OCI-LY1 (cell line): ENCODE data around the gene GNRH2.

ENCODE experiments used
- EZH2 ChIP-seq: fragments of 200-600 bp; sonication (generic), shearing (Covaris generic); IDR thresholded peaks from 2 replicates; pipeline ENCODE4 v1.8.0; 2017; ENCODE audit warnings: borderline replicate concordance, mixed run types, mild to moderate bottlenecking, antibody characterized with exemption, low read length, moderate library complexity, mixed read lengths
- TF ChIP-seq, protein P1 (sequence below): fragments of 200-600 bp; sonication (generic), shearing (Covaris generic); IDR thresholded peaks from 2 replicates; pipeline ENCODE4 v1.5.1; 2017; ENCODE audit warnings: mild to moderate bottlenecking, antibody characterized with exemption, low read length, moderate library complexity, mixed read lengths

- TF ChIP-seq, protein P1, sequence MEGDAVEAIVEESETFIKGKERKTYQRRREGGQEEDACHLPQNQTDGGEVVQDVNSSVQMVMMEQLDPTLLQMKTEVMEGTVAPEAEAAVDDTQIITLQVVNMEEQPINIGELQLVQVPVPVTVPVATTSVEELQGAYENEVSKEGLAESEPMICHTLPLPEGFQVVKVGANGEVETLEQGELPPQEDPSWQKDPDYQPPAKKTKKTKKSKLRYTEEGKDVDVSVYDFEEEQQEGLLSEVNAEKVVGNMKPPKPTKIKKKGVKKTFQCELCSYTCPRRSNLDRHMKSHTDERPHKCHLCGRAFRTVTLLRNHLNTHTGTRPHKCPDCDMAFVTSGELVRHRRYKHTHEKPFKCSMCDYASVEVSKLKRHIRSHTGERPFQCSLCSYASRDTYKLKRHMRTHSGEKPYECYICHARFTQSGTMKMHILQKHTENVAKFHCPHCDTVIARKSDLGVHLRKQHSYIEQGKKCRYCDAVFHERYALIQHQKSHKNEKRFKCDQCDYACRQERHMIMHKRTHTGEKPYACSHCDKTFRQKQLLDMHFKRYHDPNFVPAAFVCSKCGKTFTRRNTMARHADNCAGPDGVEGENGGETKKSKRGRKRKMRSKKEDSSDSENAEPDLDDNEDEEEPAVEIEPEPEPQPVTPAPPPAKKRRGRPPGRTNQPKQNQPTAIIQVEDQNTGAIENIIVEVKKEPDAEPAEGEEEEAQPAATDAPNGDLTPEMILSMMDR: no peak
- no peak for TF ChIP-seq EZH2
Observed at GRCh38 chr20:3088031-3088430, 44.6 kb downstream of the GNRH2 start.
